SK-N-MC (cell line): ENCODE results near the gene EPHX1.

Experiments used
- EZH2 ChIP-seq: fragments of 200-600 bp; sonication (generic); IDR thresholded peaks from one replicate; pipeline ENCODE4 v1.6.1; 2017; ENCODE audit warnings: antibody characterized with exemption
- POLR2AphosphoS5 ChIP-seq: IDR thresholded peaks from 2 replicates; pipeline ENCODE4 v1.6.1; 2012; ENCODE audit warnings: mild to moderate bottlenecking, low read depth, low read length, borderline replicate concordance

- no peak for TF ChIP-seq EZH2
- TF ChIP-seq POLR2AphosphoS5 = no peak
Measured at GRCh38 chr1:225883616-225884265, 73.8 kb downstream of the EPHX1 start.
